HUES6 (cell line): Measurements from ENCODE around the gene GAS6.

Experiments used
- H3K27ac ChIP-seq: 2 replicates; pipeline ENCODE4 v1.7.0; 2013; ENCODE audit warnings: low read depth, mild to moderate bottlenecking, low read length, inconsistent platforms
- H3K27me3 ChIP-seq: 2 replicates; pipeline ENCODE4 v1.6.1; 2013; ENCODE audit warnings: low read length; ENCODE audit not compliant: control insufficient read depth, insufficient read depth
- H3K36me3 ChIP-seq: 2 replicates; pipeline ENCODE4 v1.6.1; 2013; ENCODE audit warnings: low read length; ENCODE audit not compliant: control insufficient read depth, insufficient read depth
- H3K4me1 ChIP-seq: 2 replicates; pipeline ENCODE4 v1.6.1; 2013; ENCODE audit warnings: low read length; ENCODE audit not compliant: control insufficient read depth, insufficient read depth
- H3K4me3 ChIP-seq: 2 replicates; pipeline ENCODE4 v1.5.1; 2013; ENCODE audit warnings: low read depth, low read length
- H3K9ac ChIP-seq: one replicate; pipeline ENCODE4 v1.6.1; 2013; ENCODE audit warnings: mild to moderate bottlenecking, low read length
- H3K9me3 ChIP-seq: 2 replicates; pipeline ENCODE4 v1.6.1; 2013; ENCODE audit warnings: low read depth, low read length; ENCODE audit not compliant: control insufficient read depth, insufficient read depth

Gene GAS6

GRCh38 chr13:113842336-113843062 is 21.4 kb downstream of the GAS6 start:
- no peaks in the 10 kb centered on the region for H3K36me3 ChIP-seq
- H3K27ac ChIP-seq: no peak overlapping the region
- H3K4me1 ChIP-seq: peaks cover 15% of the 10 kb centered on the region; the same call in 1 of the 2 replicates
- H3K9ac ChIP-seq: no peak overlapping the region
- no peaks in the 10 kb centered on the region for H3K27me3 ChIP-seq
- no peaks in the 10 kb centered on the region for H3K9me3 ChIP-seq
- no peak overlapping the region for H3K4me3 ChIP-seq

GRCh38 chr13:113841353-113841650 is 22.6 kb downstream of the GAS6 start:
- H3K4me3 ChIP-seq: no peak overlapping the region
- H3K4me1 ChIP-seq: peaks cover 22% of the 10 kb centered on the region; the same call in 1 of the 2 replicates
- H3K9me3 ChIP-seq: no peaks in the 10 kb centered on the region
- no peaks in the 10 kb centered on the region for H3K27me3 ChIP-seq
- no peak overlapping the region for H3K27ac ChIP-seq
- H3K9ac ChIP-seq: no peak overlapping the region
- H3K36me3 ChIP-seq: no peaks in the 10 kb centered on the region

GRCh38 chr13:113840541-113841352 is 23.1 kb downstream of the GAS6 start:
- H3K4me3 ChIP-seq: no peak overlapping the region
- H3K9me3 ChIP-seq: no peaks in the 10 kb centered on the region
- no peak overlapping the region for H3K9ac ChIP-seq
- H3K4me1 ChIP-seq: peaks cover 22% of the 10 kb centered on the region; the same call in 1 of the 2 replicates
- no peaks in the 10 kb centered on the region for H3K27me3 ChIP-seq
- no peak overlapping the region for H3K27ac ChIP-seq
- H3K36me3 ChIP-seq: no peaks in the 10 kb centered on the region

DNA sequence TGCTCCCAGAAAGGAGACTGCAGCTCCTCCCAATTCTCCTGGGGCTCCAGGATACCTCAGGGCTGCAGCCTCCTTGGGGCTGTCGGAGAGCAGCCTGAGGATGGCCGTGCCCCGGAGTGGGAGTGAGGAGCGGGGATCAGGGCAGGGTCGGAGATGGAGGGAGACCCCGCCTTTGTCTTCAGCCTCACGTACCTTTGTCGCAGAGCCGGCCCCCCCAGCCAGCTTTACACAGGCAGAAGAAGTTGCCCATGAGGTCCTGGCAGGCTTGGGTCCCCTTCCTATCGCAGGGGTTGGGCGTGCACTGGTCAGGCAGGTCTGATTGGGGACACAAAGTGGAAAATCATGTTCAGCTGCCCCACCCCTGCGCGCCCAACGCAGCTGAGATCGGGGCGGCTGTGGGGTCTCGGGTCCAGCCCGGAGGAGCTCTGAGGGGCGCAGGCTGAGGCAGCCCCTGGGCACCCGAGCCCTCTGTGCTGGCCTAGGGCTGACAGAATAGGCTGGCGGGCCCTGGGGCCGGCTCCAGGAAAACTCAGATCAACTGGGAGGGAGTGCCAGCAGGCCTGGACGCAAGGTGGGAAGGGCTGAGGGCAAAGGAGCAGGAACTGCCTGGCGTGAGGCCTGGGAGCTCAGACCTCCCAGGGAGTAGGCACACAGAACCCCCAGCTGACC is 24.2 kb downstream of the GAS6 start:
- H3K27ac ChIP-seq: no peak overlapping the region
- H3K27me3 ChIP-seq: no peaks in the 10 kb centered on the region
- peaks cover 3% of the 10 kb centered on the region; the same call in 1 of the 2 replicates for H3K36me3 ChIP-seq
- H3K9ac ChIP-seq: no peak overlapping the region
- peaks cover 22% of the 10 kb centered on the region; the same call in 1 of the 2 replicates for H3K4me1 ChIP-seq
- no peaks in the 10 kb centered on the region for H3K9me3 ChIP-seq
- H3K4me3 ChIP-seq: no peak overlapping the region

DNA sequence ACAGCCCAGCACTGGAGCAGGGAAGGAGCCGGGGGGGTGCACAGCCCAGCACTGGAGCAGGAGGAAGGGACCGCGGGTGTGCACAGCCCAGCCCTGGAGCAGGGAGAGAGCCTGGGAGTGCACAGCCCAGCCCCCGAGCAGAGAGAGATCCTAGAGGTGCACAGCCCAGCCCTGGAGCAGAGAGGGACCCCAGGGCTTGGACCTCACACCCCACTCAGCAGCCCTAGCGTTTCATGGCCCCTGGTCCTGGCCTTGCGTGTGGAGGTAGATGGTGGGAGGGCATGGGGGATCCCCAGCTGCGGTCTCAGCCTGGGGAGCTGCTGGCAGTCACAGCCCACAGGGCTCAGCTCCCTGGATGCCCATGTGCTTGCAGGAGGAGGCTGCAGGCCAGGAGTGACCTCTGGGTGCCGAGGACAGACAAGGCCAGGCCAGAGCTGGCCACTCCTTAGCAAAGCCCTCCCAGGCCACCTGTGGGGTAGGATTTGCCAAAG is 25.1 kb downstream of the GAS6 start:
- no peak overlapping the region; the same call in 1 of the 2 replicates for H3K27ac ChIP-seq
- H3K36me3 ChIP-seq: peaks cover 9% of the 10 kb centered on the region
- H3K4me1 ChIP-seq: peaks cover 22% of the 10 kb centered on the region; the same call in 1 of the 2 replicates
- H3K9me3 ChIP-seq: no peaks in the 10 kb centered on the region
- H3K4me3 ChIP-seq: no peak overlapping the region
- no peak overlapping the region for H3K9ac ChIP-seq
- no peaks in the 10 kb centered on the region for H3K27me3 ChIP-seq

DNA sequence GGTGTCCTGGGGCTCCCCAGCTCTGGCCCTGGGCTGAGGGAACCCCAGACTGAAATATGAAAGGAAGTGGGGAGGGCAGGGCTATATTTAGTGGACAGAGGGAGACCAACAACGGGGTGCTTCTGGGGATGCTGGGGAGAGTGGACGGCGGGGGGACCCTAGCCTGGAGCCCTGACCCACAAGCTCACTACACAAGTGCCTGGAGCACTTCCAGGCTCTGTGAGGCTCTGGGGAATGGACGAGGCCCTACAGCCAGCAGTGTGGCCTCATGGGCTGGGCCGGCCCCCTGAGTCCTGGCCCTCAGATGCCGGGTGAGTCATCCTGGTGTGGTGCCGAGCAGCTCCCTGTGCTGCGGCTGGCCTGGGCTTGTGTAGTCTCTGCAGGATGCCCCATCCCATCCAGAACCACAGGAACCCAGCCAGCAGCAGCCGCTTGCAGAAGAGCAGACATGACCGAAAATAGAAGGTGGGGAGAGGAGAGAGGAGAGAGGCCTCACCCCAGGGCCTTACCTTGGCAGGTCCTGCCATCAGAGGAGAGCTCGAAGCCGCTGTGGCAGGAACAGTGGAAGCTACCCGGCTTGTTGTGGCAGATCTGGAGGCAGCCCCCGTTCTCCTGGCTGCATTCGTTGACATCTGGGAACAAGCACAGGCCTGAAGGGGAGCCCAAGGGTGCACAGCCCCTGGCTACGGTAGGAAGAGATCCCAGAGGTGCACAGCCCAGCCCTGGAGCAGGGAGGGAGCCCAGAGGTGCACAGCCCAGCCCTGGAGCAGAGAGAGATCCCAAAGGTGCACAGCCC is 26.1 kb downstream of the GAS6 start:
- Histone ChIP-seq H3K4me3 (no peak overlapping the region), H3K27me3 (no peaks in the 10 kb centered on the region), H3K27ac (peak overlapping the region; percentile 72), H3K36me3 (peaks cover 13% of the 10 kb centered on the region), H3K9ac (peak overlapping the region; percentile 64), H3K4me1 (peaks cover 22% of the 10 kb centered on the region; the same call in 1 of the 2 replicates), H3K9me3 (no peaks in the 10 kb centered on the region)

DNA sequence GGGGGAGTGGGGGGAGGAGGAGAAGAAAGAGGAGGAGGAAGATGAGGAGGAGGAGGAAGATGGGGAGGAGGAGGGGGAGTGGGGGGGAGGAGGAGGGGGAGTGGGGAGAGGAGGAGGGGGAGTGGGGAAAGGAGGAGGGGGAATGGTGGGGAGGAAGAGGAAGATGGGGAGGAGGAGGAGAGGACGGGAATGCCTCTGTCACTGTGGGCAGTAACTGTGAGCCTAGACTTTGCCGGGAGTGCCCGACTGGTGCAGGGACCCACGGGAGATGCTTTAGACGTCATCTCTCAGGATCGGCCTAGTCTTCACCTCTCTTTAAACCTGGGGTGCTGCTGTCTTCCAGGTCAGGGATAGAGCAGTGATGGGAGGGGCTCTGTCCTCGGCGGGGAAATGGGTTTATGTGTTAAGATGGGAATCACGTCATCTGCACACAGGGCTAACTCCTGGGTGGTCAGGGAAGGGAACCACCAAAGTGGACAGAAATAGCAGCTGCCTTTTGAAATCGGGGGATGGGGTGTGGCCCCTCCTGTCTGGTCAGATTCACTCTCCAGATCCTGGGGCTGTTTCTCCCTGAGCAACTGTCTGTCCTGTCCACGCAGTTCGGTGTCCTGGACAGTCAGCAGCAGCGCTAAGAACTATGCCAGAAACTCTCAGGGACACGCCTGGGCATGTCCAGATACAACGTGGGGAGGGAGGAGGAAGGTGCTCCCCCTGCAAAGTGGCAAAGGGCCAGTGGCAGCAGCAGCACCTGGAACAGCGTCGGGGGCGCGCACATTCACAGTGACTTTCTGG is 26.9 kb downstream of the GAS6 start:
- Histone ChIP-seq H3K36me3 (peaks cover 13% of the 10 kb centered on the region), H3K27ac (peak overlapping the region; percentile 72), H3K27me3 (no peaks in the 10 kb centered on the region), H3K4me3 (no peak overlapping the region), H3K9ac (peak overlapping the region; percentile 64), H3K9me3 (no peaks in the 10 kb centered on the region), H3K4me1 (peaks cover 22% of the 10 kb centered on the region; the same call in 1 of the 2 replicates)

DNA sequence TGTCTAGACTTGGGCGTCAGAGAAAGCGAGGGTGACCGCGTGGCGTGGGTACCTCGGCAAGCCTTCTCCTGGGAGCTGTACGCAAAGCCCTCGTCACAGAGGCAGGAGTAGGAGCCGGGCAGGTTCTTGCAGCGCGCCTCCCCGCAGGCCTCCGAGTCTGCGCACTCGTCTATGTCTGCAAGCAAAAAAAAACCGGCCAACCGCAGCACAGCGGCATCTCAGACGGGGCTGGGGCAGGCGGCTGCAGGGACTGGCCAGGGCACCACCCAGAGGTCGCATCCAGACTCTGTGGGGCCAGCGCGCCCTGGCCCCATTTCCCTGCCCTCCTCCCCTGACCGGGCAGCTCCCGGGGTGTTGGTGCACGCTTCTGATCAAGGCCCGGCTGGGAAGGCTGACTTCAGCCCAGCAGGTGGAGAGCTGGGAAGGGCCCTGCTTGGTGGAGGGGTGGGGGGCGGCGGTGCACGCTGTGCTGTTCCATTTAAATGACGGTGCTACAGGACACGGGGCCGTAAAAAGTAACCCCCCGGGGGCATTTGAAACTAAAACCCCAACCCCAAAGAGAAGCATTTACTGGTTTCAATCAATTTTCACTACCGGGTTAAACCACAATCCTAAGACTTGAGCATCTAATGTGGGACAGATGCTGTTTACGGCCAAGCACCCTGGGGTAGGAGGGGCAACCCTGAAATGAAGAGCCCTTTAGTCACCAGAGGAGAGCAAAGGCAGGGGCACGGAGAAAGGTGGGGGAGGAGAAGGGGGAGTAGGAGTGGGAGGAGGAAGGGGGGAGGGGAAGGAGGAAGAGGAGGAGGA is 28.2 kb downstream of the GAS6 start:
- Histone ChIP-seq H3K9me3 (no peaks in the 10 kb centered on the region), H3K4me3 (no peak overlapping the region), H3K36me3 (peaks cover 13% of the 10 kb centered on the region), H3K27me3 (no peaks in the 10 kb centered on the region), H3K27ac (no peak overlapping the region), H3K4me1 (peaks cover 22% of the 10 kb centered on the region; the same call in 1 of the 2 replicates), H3K9ac (no peak overlapping the region)

DNA sequence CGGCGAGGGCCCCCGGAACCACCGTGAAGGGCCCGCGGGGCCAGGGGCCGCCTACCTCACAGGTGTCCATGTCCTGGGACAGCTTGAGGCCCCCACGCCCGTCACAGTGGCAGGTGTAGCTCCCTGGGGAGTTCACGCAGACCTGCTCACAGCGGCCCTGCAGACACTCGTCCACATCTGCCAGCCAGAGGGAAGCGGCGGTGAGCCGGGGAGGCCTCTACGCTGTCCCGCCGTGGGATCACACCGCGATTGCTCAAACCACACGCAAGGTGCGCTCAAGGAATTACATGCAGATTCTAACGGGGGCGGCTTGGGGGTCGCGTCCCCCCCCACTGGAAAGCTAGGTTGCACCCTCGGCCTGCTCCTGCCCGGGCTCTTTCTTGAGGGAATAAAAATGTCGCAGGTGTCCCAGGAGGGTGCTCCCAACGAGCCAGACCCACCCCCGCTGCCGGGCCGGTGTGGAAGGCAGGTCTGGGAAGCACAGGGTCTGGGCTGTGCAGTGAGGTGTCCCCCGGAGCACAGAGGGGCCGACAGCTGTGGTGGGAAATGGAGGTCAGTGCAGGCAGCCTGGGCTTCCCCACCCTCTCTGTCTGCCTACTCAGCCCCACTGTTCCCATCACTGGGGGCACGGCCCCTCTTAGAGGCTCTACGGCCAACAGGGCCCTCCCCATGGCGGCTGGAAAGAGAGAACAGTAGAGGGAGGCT is 29.2 kb downstream of the GAS6 start:
- H3K4me1 ChIP-seq: peaks cover 22% of the 10 kb centered on the region; the same call in 1 of the 2 replicates
- no peak overlapping the region for H3K9ac ChIP-seq
- H3K36me3 ChIP-seq: peaks cover 13% of the 10 kb centered on the region
- H3K27me3 ChIP-seq: no peaks in the 10 kb centered on the region
- H3K9me3 ChIP-seq: no peaks in the 10 kb centered on the region
- H3K27ac ChIP-seq: no peak overlapping the region
- H3K4me3 ChIP-seq: no peak overlapping the region
